H1 (cell line): Measurements from ENCODE around the gene NELFE. TPM values are rescaled to one million over a fixed set of nuclear protein-coding genes. Genes with fewer than 3 reads are reported as not detected.

ENCODE experiments used
- CEBPB ChIP-seq: IDR thresholded peaks from 2 replicates; pipeline ENCODE4 v1.6.1; 2012; ENCODE audit warnings: low read depth, low read length
- GTF2F1 ChIP-seq: IDR thresholded peaks from 2 replicates; pipeline ENCODE4 v1.6.1; 2012; ENCODE audit warnings: low read depth, low read length, improper control_type of control experiment, borderline replicate concordance
- PHF8 ChIP-seq: fragments of 200-600 bp; sonication (generic); conservative IDR thresholded peaks from 2 replicates; pipeline ENCODE4 v1.7.1; 2012; ENCODE audit warnings: low read depth, mild to moderate bottlenecking, inconsistent platforms, low read length, moderate library complexity
- POLR2AphosphoS5 ChIP-seq: IDR thresholded peaks from 2 replicates; pipeline ENCODE4 v1.6.1; 2011; ENCODE audit warnings: low read depth, low read length
- POU5F1 ChIP-seq: IDR thresholded peaks from 2 replicates; pipeline ENCODE4 v1.6.1; 2011; ENCODE audit warnings: low read depth, mild to moderate bottlenecking, low read length, moderate library complexity
- RAD21 ChIP-seq, 2 experiments: IDR thresholded peaks in 1 of 2; conservative IDR thresholded peaks in 1 of 2; 2 replicates each; pipeline ENCODE4 v1.6.1; 2011; ENCODE audit warnings: low read depth in 2 of 2, low read length in 2 of 2, improper control_type of control experiment in 1 of 2, inconsistent platforms in 1 of 2, mild to moderate bottlenecking in 1 of 2, moderate library complexity in 1 of 2
- RXRA ChIP-seq: IDR thresholded peaks from 2 replicates; pipeline ENCODE4 v1.6.1; 2011; ENCODE audit warnings: low read depth, mild to moderate bottlenecking, low read length, moderate library complexity; ENCODE audit not compliant: insufficient read depth
- SP2 ChIP-seq: IDR thresholded peaks from 2 replicates; pipeline ENCODE4 v1.6.1; 2012; ENCODE audit warnings: mild to moderate bottlenecking, low read length, inconsistent platforms
- SUZ12 ChIP-seq: fragments of 200-600 bp; sonication (generic); IDR thresholded peaks from 2 replicates; pipeline ENCODE4 v1.6.1; 2012; ENCODE audit warnings: mild to moderate bottlenecking, inconsistent platforms, low read length, moderate library complexity, mixed read lengths
- polyA plus RNA-seq, 7 experiments: library from polyadenylated mRNA; depleted of rRNA in 3 of 7; stranded (reverse) in 5 of 7; unstranded in 2 of 7; fragments of >200 nt in 5 of 7; fragments of 200-250 nt in 2 of 7; gene quantifications; 1 replicate in 5 of 7; 2 replicates in 1 of 7; 4 replicates in 1 of 7; pipeline versions ENCODE4 v1.2.1 to v1.2.3, GENCODE V29; 2011 to 2013; ENCODE audit warnings: missing spikeins in 2 of 7, mixed read lengths in 2 of 7
- total RNA-seq: library from RNA; stranded (reverse); fragmentation: NEBNext Ultra II Directional; extraction: Animal tissue kit (Norgen Biotek cat#: 25700); gene quantifications from 2 replicates; pipeline ENCODE4 v1.2.1, GENCODE V29; 2021
- TF ChIP-seq, protein P1 (sequence below): fragments of 300-600 bp; sonication (generic); IDR thresholded peaks from 2 replicates; pipeline ENCODE4 v1.7.1; 2012; ENCODE audit warnings: low read length, moderate library complexity, mild to moderate bottlenecking, inconsistent platforms; ENCODE audit not compliant: insufficient replicate concordance

Gene NELFE
- total and polyA plus RNA-seq, 2 of the 8 experiments (the other 6 are each of a cell fraction or from before 2014, with no cell fraction given) = 49.2 to 71.5 TPM

DNA sequence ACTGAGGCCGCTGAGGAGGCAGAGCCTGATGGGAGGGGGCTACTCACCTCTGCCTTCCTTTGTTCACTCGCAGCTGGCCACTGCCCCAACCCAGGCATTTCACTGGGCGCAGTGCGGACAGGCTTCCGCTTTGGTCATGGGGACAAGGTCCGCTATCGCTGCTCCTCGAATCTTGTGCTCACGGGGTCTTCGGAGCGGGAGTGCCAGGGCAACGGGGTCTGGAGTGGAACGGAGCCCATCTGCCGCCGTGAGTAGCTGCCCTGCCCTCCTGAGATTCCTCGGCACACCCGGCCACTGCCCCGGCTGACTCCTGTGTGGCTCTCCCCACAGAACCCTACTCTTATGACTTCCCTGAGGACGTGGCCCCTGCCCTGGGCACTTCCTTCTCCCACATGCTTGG is 25.2 kb downstream of the NELFE start (continued):
- TF ChIP-seq, protein P1, sequence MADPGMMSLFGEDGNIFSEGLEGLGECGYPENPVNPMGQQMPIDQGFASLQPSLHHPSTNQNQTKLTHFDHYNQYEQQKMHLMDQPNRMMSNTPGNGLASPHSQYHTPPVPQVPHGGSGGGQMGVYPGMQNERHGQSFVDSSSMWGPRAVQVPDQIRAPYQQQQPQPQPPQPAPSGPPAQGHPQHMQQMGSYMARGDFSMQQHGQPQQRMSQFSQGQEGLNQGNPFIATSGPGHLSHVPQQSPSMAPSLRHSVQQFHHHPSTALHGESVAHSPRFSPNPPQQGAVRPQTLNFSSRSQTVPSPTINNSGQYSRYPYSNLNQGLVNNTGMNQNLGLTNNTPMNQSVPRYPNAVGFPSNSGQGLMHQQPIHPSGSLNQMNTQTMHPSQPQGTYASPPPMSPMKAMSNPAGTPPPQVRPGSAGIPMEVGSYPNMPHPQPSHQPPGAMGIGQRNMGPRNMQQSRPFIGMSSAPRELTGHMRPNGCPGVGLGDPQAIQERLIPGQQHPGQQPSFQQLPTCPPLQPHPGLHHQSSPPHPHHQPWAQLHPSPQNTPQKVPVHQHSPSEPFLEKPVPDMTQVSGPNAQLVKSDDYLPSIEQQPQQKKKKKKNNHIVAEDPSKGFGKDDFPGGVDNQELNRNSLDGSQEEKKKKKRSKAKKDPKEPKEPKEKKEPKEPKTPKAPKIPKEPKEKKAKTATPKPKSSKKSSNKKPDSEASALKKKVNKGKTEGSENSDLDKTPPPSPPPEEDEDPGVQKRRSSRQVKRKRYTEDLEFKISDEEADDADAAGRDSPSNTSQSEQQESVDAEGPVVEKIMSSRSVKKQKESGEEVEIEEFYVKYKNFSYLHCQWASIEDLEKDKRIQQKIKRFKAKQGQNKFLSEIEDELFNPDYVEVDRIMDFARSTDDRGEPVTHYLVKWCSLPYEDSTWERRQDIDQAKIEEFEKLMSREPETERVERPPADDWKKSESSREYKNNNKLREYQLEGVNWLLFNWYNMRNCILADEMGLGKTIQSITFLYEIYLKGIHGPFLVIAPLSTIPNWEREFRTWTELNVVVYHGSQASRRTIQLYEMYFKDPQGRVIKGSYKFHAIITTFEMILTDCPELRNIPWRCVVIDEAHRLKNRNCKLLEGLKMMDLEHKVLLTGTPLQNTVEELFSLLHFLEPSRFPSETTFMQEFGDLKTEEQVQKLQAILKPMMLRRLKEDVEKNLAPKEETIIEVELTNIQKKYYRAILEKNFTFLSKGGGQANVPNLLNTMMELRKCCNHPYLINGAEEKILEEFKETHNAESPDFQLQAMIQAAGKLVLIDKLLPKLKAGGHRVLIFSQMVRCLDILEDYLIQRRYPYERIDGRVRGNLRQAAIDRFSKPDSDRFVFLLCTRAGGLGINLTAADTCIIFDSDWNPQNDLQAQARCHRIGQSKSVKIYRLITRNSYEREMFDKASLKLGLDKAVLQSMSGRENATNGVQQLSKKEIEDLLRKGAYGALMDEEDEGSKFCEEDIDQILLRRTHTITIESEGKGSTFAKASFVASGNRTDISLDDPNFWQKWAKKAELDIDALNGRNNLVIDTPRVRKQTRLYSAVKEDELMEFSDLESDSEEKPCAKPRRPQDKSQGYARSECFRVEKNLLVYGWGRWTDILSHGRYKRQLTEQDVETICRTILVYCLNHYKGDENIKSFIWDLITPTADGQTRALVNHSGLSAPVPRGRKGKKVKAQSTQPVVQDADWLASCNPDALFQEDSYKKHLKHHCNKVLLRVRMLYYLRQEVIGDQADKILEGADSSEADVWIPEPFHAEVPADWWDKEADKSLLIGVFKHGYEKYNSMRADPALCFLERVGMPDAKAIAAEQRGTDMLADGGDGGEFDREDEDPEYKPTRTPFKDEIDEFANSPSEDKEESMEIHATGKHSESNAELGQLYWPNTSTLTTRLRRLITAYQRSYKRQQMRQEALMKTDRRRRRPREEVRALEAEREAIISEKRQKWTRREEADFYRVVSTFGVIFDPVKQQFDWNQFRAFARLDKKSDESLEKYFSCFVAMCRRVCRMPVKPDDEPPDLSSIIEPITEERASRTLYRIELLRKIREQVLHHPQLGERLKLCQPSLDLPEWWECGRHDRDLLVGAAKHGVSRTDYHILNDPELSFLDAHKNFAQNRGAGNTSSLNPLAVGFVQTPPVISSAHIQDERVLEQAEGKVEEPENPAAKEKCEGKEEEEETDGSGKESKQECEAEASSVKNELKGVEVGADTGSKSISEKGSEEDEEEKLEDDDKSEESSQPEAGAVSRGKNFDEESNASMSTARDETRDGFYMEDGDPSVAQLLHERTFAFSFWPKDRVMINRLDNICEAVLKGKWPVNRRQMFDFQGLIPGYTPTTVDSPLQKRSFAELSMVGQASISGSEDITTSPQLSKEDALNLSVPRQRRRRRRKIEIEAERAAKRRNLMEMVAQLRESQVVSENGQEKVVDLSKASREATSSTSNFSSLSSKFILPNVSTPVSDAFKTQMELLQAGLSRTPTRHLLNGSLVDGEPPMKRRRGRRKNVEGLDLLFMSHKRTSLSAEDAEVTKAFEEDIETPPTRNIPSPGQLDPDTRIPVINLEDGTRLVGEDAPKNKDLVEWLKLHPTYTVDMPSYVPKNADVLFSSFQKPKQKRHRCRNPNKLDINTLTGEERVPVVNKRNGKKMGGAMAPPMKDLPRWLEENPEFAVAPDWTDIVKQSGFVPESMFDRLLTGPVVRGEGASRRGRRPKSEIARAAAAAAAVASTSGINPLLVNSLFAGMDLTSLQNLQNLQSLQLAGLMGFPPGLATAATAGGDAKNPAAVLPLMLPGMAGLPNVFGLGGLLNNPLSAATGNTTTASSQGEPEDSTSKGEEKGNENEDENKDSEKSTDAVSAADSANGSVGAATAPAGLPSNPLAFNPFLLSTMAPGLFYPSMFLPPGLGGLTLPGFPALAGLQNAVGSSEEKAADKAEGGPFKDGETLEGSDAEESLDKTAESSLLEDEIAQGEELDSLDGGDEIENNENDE = no peak
- TF ChIP-seq RAD21 (IDR thresholded peaks at IDR 0.05 in 1 of 2, conservative IDR thresholded peaks at IDR 0.05 in 1 of 2; ENCODE audit: low read depth in 2 of 2, low read length in 2 of 2) (no peak), GTF2F1 (no peak), RXRA (no peak), POU5F1 (no peak), CEBPB (no peak), SUZ12 (no peak), POLR2AphosphoS5 (no peak), PHF8 (no peak), SP2 (no peak)
